ENCODE measurements around the gene MFNG.
A peak's percentile ranks its signal among the peaks of the same experiment; 100 is the strongest.
"Not testable (repeated sequence)": the region's sequence is repeated elsewhere in the genome, so short reads cannot be mapped to it uniquely, and the experiment has no call there.

Gene MFNG

DNA sequence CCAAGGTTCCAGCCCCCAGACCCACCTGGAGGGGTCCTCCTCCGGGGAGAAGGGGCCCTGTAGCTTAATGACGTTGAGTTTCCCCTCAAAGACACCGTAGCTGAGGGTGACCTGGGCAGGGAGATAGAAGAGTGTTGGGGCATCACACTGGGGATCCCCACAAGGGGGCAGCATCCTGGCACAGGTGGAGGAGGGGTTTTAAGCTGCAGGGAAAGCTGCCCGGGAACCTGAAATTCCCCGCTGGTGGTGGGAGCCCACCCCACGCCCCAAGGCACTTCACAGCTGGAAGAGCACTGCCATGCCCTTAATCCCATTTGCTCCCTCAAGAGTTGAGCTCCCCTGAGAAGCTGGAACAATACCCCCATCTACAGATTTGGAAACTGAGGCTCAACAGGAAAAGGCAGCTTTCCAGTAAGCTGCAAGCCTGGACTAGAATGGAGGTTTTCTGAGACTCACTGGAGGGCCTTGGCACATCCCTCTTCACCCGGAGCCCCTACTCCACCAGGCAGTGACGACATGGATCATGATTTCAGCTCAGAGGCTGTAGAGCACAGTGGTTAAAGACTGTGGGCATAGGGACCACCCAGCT lies 13.7 kb downstream of the MFNG start:
- peak; percentile 33 for DNase-seq (ENCODE audit: low read depth)

GRCh38 chr22:37471727-37472417 lies 14.3 kb downstream of the MFNG start:
- no peak for DNase-seq (ENCODE audit: low read depth)

DNA sequence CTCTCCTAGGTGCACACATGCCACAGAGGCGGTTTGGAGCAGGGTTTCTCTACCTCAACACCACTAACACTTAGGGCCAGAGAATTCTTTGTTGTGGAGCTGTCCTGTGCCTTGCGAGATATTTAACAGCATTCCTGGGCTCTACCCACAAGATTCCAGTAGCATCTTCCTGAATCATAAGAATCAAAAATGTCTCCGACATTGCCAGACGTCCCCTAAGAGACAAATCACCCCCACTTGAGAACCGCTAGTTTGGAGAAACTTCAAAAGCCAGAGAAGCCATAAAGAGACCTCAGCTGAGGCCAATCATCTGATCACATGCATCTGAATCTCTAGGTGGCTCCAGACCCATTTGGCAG lies 16.1 kb downstream of the MFNG start:
- DNase-seq (ENCODE audit: low read depth), result no peak

- DNase-seq (ENCODE audit: low read depth), result no peak
These were observed 16.6 kb downstream of the MFNG start for GRCh38 chr22:37469416-37470086.

DNA sequence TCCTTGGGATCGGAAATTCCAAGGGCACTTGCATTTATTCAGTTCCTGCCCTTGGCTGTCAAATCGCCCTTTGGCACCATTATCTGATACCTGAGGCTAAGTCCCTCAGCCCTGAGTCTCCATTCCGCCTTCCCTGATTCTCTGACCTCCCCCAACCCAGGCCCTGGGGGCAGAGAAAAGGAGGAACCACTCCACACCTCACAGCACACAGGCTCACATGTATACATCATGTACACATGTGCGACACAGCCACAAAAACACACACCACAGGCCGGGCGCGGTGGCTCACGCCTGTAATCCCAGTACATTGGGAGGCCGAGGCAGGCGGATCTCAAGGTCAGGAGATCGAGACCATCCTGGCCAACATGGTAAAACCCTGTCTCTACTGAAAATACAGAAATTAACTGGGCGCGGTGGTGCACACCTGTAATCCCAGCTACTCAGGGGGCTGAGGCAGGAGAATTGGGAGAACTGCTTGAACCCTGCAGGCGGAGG lies 17.9 kb downstream of the MFNG start:
- not testable (repeated sequence) for DNase-seq (ENCODE audit: low read depth)

- no peak for DNase-seq (ENCODE audit: low read depth)
These were observed 18.7 kb downstream of the MFNG start for GRCh38 chr22:37467391-37467955.

DNA sequence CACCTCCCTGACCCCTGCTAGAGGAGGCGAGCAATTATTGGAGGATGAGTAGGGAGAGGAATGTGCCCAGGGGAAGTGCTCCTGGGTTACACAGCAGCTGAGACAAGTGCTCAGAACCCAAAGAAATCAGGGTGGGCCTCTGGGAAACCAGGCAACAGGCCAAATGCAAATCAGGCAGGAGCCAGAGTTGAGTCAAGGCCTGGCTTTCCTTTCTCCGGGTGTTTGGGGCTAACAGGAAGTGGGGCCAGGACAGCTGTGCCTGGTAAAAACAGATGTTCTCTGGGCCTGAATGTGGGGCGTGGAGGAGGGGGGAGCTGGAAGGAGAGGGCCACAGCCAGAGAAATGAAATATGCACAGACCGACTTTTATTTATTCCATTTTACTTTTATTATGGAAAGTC lies 22.0 kb downstream of the MFNG start:
- DNase-seq (ENCODE audit: low read depth), result no peak

GRCh38 chr22:37462983-37463382 lies 23.2 kb downstream of the MFNG start:
- no peak for DNase-seq (ENCODE audit: low read depth)

- no peak for DNase-seq (ENCODE audit: low read depth)
These were observed 23.7 kb downstream of the MFNG start for GRCh38 chr22:37462436-37462835.

DNA sequence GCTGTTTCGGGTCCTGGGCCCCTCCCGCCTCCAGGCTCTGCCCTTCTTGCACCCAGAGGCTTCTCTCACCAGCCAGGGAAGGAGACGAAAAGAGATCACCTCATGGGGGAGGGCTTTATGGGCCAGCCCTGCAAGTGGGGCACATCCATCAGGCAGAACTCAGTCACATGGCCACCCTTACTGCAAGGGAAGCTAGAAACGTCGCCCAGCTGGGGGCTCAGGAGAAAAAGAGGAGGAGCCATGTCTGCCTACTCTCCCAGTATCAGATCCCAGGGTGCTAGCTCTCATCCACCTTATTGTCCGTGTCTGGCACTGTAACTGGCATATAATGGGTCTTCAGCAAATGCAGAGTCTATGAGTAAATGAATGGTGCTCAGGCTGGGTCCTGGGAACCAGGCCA lies 24.2 kb downstream of the MFNG start:
- DNase-seq (ENCODE audit: low read depth), result no peak

- DNase-seq (ENCODE audit: low read depth), result no peak
These were observed 25.5 kb downstream of the MFNG start for GRCh38 chr22:37460684-37461083.

- DNase-seq (ENCODE audit: low read depth), result no peak
These were observed 27.0 kb downstream of the MFNG start for GRCh38 chr22:37459206-37459605.

DNA sequence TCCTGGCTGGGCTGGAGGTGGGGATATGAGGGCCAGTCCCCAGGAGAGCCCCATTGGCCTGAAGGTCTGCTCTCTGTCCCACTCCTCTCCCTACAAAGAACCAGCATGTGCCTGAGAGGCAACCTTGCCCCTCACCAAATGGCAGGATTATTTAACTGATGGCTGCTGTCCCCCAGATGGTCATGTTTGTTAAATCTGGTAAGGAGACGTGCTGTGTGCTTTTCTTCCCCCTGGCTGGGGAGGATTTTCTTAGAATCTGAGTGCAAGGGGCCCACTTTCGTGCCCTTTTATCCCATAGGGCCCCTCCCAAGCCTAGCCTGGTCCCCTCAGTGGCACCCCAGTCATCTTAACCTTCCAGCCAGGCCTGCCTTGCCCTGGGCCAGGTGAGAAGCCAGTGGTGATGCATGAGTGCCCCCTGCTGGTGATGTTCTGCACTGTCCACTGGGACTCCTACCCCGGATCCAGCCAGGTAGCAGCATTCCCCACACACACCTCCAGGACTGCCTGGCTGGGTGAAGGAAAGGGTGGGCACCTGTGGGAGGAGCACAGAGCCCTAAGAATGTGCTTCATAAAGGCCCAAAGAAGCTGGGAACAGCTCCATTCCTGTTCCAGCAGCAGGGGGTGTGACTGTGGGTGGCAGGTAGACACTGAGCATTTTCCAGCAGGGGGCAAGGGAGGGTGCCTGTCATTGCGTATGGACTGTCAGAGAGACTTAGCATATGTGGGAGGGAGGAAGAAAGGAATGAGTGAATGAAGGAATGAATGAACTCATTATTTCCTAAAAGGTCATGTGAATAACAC lies 28.9 kb downstream of the MFNG start:
- DNase-seq (ENCODE audit: low read depth), result peak; percentile 76

DNA sequence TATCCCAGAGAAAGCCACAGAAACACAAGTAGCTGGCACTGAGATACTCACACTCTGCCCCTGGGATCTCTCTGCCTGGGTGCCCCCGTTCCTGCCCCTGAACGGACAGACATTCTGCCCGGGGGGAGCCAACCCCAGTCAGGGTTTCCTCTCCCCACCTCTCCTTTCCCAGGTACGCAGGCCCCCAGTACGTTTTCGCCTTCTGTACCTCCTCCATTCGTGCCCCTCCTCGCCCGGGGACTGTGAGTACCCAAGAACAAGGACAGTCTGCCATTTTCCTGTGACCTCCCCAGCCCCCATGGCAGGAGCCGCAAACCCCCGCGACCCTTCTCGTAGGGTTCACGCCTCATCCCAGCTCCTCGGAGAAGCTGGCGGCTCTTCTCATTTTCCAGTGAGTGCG lies 29.8 kb downstream of the MFNG start:
- DNase-seq (ENCODE audit: low read depth), result no peak

DNA sequence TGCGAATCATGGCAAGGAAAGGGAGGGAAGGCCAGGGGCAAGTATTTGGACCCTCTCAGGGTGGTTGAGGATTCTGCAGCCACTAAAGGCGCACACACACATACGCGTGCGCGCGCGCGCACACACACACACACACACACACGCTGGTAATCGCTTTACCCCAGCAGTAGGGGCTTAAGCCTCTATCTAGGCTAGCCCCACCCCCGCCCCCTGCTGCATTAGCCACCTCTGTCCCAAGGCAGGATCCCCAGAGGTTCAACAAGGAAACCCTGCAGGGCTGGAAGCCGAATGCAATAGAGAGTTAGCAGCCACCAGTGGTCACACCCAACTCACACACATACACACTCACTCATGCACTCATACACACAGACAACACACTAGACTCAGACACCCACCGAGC lies 30.3 kb downstream of the MFNG start:
- DNase-seq (ENCODE audit: low read depth), result no peak

- no peak for DNase-seq (ENCODE audit: low read depth)
These were observed 31.1 kb downstream of the MFNG start for GRCh38 chr22:37454857-37455686.

DNA sequence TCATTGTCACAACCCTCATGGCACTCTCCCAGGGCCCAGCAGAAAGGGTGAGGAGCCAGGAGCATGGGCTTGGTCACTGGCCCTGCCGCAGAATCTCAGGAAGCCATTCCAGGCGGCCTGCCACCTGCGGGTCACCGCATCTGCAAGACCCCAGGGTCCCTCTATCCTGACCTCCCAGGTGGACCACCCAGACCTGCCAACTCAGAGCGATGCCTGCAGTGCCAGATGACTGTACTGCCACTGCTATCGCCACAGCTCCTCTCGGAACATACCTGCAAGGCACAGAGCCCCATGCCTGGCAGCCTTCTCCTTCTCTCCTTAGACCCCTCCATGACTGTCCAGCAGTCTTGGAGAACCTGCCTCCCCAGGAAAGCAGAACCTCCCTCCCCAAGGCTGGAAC lies 32.5 kb downstream of the MFNG start:
- DNase-seq (ENCODE audit: low read depth), result no peak

DNA sequence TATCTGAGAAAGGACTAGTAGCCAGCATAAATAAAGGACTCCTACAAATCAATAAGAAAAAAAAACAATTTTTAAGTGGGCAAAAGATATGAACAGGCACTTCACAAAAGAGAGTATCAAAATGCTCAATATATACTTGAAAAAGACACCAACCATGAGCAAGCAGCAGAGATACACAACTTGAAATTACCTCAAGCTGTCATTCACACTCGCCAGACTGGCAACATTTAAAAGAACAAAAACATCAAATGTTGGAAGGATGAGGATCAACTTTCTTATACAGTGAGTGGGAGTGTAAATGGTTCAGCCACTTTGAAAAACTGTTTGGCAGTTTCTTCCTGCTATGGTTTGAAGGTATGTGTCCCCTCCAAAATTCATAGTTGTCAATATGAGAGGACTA lies 35.0 kb downstream of the MFNG start:
- no peak for DNase-seq (ENCODE audit: low read depth)

DNA sequence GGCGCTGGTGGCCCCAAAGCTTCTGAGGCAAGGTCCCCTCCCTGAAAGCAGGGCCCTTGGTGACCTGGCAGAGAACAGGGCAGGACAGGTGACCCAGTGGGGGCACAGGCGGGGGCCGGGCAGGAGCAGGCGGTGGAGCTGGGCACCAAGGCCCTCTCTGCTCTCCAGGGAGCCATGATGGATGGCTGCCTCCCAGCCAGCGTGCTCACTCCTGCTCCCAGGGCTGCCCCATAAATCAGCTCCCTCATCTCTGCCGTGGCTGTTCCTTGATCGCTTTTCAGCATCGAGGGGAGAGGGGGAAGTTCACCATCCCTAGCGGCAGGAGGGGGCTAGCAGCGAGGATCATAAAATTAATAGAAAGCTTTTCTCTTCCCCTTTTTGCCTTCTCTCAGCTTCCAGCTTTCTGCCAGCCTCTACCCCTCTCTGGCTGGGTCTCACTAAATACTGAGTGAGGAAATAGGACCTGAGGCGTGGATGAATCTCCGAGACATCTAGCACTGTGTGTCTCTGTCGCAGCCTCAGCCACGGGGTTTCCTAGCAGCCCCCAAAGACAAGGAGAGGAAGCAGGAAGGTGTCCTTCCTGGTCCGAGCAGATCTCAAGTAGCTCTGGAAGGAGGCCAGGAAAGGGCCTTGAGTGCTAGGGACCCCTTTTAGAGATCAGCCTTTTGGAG lies 36.7 kb downstream of the MFNG start:
- no peak for DNase-seq (ENCODE audit: low read depth)

DNA sequence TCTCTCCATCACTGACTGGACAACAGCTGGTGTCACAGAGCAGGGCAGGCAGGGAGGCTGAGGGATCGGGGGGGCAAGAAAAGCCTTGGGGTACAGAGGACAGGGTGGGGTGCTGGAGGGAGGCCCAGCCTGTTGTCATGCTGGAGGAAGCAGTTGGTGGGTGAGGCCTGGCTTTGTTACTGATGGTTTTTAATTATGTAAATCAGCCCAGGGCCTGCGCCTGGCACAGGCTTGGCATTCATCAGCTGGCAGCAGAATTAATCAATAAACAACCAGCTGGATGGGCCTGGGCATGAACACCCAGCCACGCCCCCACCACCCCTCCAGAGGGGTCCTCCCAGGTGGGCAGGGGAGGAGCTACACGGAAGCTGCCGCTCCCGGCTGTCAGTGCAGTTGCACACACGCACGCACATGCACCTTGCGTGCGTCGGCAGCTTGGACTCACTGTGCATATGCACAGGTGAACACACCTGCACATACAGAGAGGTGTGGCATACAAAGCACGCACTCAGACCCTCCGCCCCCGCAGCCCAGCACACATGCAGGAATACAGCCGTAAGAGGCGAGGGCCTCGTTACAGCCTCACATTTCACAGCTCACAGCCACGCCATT lies 37.6 kb downstream of the MFNG start:
- no peak for DNase-seq (ENCODE audit: low read depth)
